Measurements from ENCODE around the gene ACOT9. TPM values are rescaled to one million over a fixed set of nuclear protein-coding genes. Genes with fewer than 3 reads are reported as not detected.
"Not testable (repeated sequence)": the region's sequence is repeated elsewhere in the genome, so short reads cannot be mapped to it uniquely, and the experiment has no call there.

Gene ACOT9
- total RNA-seq, 6 experiments from 2014 or later = 8.9 to 20.2 (median 14.6) TPM

- Histone ChIP-seq H3K36me3 (no peaks in the 10 kb centered on the region), H3K4me1 (peaks cover 0 to 7% (median 0%) of the 10 kb centered on the region in 4 donors), H3K9me3 (no peaks in the 10 kb centered on the region), H3K27ac (no peak overlapping the region), H3K27me3 (no peaks in the 10 kb centered on the region), H3K4me3 (no peak overlapping the region)
- intact Hi-C loops (cut with DNase I) = no loop called here
- ATAC-seq = no peak
- TF ChIP-seq CTCF (IDR thresholded peaks at IDR 0.05) (no peak), POLR2A (IDR thresholded peaks at IDR 0.05) (no peak)
- WGBS (ENCODE audit: insufficient coverage, low coverage, low lambda C conversion rate, missing lambda C conversion rate) = 66% methylated on average over 3 of the region's 3 CpGs
- no peak for DNase-seq
These were observed 33.3 kb upstream of the ACOT9 start for GRCh38 chrX:23776363-23776762.

GRCh38 chrX:23773601-23774175, 30.6 kb upstream of the ACOT9 start:
- 29% methylated on average over 3 of the region's 3 CpGs for WGBS (ENCODE audit: insufficient coverage, low coverage, low lambda C conversion rate, missing lambda C conversion rate)
- no peaks in the 10 kb centered on the region for H3K9me3 ChIP-seq
- peaks cover 0 to 9% (median 0%) of the 10 kb centered on the region in 4 donors for H3K4me1 ChIP-seq
- H3K27ac ChIP-seq = peak overlapping the region; percentile 53 to 75 (median 67)
- intact Hi-C loops (cut with DNase I) = no loop called here
- peak overlapping the region in 2 of 3 donors; percentile 6 to 12 for H3K4me3 ChIP-seq
- peak; percentile 49 to 82 (median 60) for ATAC-seq
- no peak for TF ChIP-seq CTCF (IDR thresholded peaks at IDR 0.05)
- no peaks in the 10 kb centered on the region for H3K27me3 ChIP-seq
- no peaks in the 10 kb centered on the region for H3K36me3 ChIP-seq
- DNase-seq = no peak

GRCh38 chrX:23771086-23771485, 28.0 kb upstream of the ACOT9 start:
- H3K4me1 ChIP-seq; DNase-seq; H3K36me3 ChIP-seq; H3K27me3 ChIP-seq; H3K4me3 ChIP-seq; intact Hi-C loops (cut with DNase I); H3K9me3 ChIP-seq: not testable (repeated sequence)
- ATAC-seq = peak; percentile 27 to 71 (median 58)
- 63% methylated on average over 4 of the region's 7 CpGs for WGBS (ENCODE audit: insufficient coverage, low coverage, low lambda C conversion rate, missing lambda C conversion rate)
- H3K27ac ChIP-seq = peak overlapping the region in 2 of 3 donors; percentile 26 to 47

GRCh38 chrX:23770142-23770541, 27.1 kb upstream of the ACOT9 start:
- intact Hi-C loops (cut with DNase I) = no loop called here
- peaks cover 0 to 9% (median 0%) of the 10 kb centered on the region in 4 donors for H3K4me1 ChIP-seq
- DNase-seq = no peak
- H3K9me3 ChIP-seq = no peaks in the 10 kb centered on the region
- peak overlapping the region in 1 of 3 donors; percentile 47 for H3K27ac ChIP-seq
- no peak for TF ChIP-seq CTCF (IDR thresholded peaks at IDR 0.05)
- no peak for TF ChIP-seq POLR2A (IDR thresholded peaks at IDR 0.05)
- no peaks in the 10 kb centered on the region for H3K36me3 ChIP-seq
- 33% methylated on average over 2 of the region's 2 CpGs for WGBS (ENCODE audit: insufficient coverage, low coverage, low lambda C conversion rate, missing lambda C conversion rate)
- peak; percentile 46 to 78 (median 58) for ATAC-seq
- H3K4me3 ChIP-seq = no peak overlapping the region
- no peaks in the 10 kb centered on the region for H3K27me3 ChIP-seq

- Histone ChIP-seq H3K4me1 (peaks cover 0 to 7% (median 0%) of the 10 kb centered on the region in 4 donors), H3K9me3 (no peaks in the 10 kb centered on the region), H3K27me3 (no peaks in the 10 kb centered on the region), H3K4me3 (no peak overlapping the region), H3K27ac (no peak overlapping the region), H3K36me3 (no peaks in the 10 kb centered on the region)
- peak in 1 of 4 donors; percentile 29 for ATAC-seq
- 60% methylated on average over 2 of the region's 28 CpGs for WGBS (ENCODE audit: insufficient coverage, low coverage, low lambda C conversion rate, missing lambda C conversion rate)
- DNase-seq = no peak
- no peak for TF ChIP-seq POLR2A (IDR thresholded peaks at IDR 0.05)
- no peak for TF ChIP-seq CTCF (IDR thresholded peaks at IDR 0.05)
- intact Hi-C loops (cut with DNase I) = no loop called here
These were observed 23.8 kb upstream of the ACOT9 start for GRCh38 chrX:23766650-23767551.
